ENCODE results near the gene SCYGR3.

DNA sequence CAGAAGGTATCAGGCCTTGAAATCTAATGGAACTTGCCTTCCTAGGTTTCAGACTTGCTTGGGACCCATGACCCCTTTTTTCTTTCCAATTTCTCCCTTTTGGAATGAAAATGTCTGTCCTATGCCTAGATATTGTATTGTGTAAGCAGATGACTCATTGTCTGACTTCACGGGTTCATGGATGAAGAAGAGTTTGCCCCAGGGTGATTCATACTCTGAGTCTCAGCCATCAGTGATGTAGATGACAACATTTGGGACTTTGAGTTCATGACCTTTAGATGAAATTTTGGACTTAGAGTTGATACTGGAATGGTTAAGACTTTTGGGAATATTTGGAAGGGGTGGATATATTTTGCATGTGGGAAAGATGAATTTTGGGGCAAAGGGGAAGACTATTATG is 40.8 kb upstream of the SCYGR3 start:
- TF ChIP-seq, protein P1, sequence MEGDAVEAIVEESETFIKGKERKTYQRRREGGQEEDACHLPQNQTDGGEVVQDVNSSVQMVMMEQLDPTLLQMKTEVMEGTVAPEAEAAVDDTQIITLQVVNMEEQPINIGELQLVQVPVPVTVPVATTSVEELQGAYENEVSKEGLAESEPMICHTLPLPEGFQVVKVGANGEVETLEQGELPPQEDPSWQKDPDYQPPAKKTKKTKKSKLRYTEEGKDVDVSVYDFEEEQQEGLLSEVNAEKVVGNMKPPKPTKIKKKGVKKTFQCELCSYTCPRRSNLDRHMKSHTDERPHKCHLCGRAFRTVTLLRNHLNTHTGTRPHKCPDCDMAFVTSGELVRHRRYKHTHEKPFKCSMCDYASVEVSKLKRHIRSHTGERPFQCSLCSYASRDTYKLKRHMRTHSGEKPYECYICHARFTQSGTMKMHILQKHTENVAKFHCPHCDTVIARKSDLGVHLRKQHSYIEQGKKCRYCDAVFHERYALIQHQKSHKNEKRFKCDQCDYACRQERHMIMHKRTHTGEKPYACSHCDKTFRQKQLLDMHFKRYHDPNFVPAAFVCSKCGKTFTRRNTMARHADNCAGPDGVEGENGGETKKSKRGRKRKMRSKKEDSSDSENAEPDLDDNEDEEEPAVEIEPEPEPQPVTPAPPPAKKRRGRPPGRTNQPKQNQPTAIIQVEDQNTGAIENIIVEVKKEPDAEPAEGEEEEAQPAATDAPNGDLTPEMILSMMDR (IDR thresholded peaks at IDR 0.05), result no peak
- no peak for TF ChIP-seq POLR2A (IDR thresholded peaks at IDR 0.05)

All from body of pancreas (tissue), 4 donors.